Fibroblast of pulmonary artery (primary cell): ENCODE data around the gene ZNF398.
A peak's percentile ranks its signal among the peaks of the same experiment; 100 is the strongest.

Experiments
- DNase-seq: peaks from one replicate; pipeline ENCODE4 v3.0.0-alpha.2; 2010; ENCODE audit warnings: low read depth
- H3K4me3 ChIP-seq: replicated peaks from 2 replicates; pipeline ENCODE4 v1.5.1; 2011; ENCODE audit warnings: low read depth, mild to moderate bottlenecking, control low read depth, low read length, moderate library complexity
- CTCF ChIP-seq: IDR thresholded peaks from 2 replicates; pipeline ENCODE4 v1.5.1; 2011; ENCODE audit warnings: mild to moderate bottlenecking, control low read depth, low read length, inconsistent platforms; ENCODE audit errors: missing control alignments

Gene ZNF398

GRCh38 chr7:149150981-149151380 lies 3.7 kb downstream of the ZNF398 start:
- no peak for TF ChIP-seq CTCF
- no peak for DNase-seq
- no peak overlapping the region for H3K4me3 ChIP-seq

- DNase-seq, result no peak
- H3K4me3 ChIP-seq, result no peak overlapping the region
- no peak for TF ChIP-seq CTCF
Observed at GRCh38 chr7:149153346-149153745, 6.1 kb downstream of the ZNF398 start.

- TF ChIP-seq CTCF, result no peak
- no peak for DNase-seq
- H3K4me3 ChIP-seq, result no peak overlapping the region
Observed at GRCh38 chr7:149154056-149154455, 6.8 kb downstream of the ZNF398 start.

GRCh38 chr7:149156898-149157297 lies 9.6 kb downstream of the ZNF398 start:
- no peak for TF ChIP-seq CTCF
- no peak for DNase-seq

GRCh38 chr7:149161241-149161848 lies 14.1 kb downstream of the ZNF398 start:
- peak; percentile 14 for DNase-seq
- no peak for TF ChIP-seq CTCF
- no peak overlapping the region for H3K4me3 ChIP-seq

More at GRCh38 chr7:149156898-149157297, 9.6 kb downstream of the ZNF398 start:
- no peak overlapping the region for H3K4me3 ChIP-seq

GRCh38 chr7:149166142-149166541 lies 18.9 kb downstream of the ZNF398 start:
- no peak for DNase-seq
- no peak for TF ChIP-seq CTCF
- H3K4me3 ChIP-seq, result no peak overlapping the region
